ENCODE data around the gene ZNF436. TPM values are rescaled to one million over a fixed set of nuclear protein-coding genes. Genes with fewer than 3 reads are reported as not detected.

Gene ZNF436
- 4.9 and 5.7 TPM in 2 replicates for total RNA-seq

- intact Hi-C loops (cut with micrococcal nuclease) = loop anchor here (2.0 to 10.0 kb wide), 5 partner anchors 33 to 615 kb away; partner anchors contain the start of genes ASAP3, E2F2 and SRSF10
Measured at GRCh38 chr1:23369335-23370013, at the start of gene ZNF436. TSS of gene ZNF436 (minus strand) at chr1:23369836. CDS start at chr1:23368005, 1,831 bp downstream.

DNA sequence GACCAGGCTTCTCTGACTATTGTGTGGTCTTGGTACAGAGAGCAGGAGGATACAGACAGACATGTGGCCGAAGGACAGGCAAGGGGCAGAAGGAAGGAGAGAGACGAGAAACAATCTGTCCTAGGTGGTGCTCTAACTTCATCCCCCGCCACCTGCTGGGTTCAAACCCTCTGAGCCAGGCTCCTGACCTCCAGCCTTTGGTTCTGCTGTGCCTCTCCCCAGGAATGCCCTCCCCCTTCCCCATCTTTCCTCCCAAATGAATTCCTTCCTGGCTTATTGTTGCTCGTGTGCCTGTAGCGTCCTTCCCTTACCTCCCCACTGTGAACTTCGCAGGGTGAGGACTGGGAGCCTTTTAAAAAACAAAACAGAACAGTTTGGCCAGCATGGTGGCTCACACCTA is 49.5 kb upstream of the ZNF436 start:
- intact Hi-C loops (cut with micrococcal nuclease) = no loop called here

DNA sequence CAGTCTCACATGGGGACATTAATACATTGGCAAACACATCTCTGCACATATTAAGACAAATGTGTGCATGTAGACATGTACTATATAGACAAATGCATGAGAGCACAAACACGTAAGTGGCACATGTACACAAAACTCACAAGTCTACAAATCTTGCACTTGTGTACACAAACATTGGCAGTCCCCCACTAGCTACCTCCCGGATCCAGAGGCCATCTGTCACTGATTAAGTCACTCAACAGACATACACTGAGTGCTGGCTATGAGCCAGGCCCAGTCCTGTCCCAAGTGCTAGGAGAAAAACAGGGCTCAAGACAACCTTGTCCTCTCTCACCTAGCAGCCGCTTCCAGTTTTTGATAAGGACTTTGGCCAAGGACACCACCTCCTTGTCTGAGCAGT is 47.9 kb upstream of the ZNF436 start:
- intact Hi-C loops (cut with micrococcal nuclease) = no loop called here

DNA sequence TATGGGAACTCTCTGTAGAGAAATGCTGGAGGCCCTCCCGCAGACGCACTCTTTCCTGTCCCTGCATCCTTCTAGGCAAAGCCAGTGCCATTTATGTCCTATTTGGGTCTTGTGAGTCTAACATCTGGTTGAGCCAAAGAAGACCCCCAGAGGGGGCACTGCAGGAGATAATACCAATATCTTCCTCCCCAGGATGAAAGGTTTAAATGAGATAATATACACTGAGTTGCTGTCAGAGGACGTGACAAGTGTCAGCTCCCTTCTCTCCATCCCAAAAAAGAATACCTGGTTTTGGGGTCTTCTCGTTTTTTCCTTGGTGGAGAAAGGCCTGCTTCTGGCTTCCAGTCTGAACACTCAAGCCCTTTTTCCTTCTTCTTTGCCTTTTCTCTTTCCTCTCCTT is 47.3 kb upstream of the ZNF436 start:
- intact Hi-C loops (cut with micrococcal nuclease) = no loop called here

DNA sequence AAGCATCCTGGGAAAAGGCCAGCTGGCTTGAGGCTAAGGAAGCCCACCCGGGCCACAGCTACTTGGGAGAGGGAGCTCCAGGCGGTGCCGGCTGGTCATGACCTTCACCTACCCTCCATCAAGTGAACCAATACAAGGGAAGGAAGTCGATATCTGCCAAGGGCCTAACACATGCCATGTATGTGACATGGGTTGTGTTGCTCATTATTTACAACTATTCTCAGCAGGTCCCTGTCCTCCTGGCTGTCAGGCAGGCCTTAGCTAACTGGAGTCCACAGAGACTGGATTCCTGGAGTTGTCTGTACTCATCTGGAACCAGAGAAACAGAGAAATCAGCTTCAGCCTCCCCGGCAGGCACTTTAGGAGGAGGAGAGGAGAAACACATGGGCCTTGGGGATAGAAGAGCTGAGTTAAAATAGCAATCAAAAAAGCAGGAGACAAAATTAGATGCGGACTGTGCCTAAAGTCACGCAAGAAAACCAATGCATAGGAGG is 39.2 kb upstream of the ZNF436 start:
- intact Hi-C loops (cut with micrococcal nuclease) = no loop called here

DNA sequence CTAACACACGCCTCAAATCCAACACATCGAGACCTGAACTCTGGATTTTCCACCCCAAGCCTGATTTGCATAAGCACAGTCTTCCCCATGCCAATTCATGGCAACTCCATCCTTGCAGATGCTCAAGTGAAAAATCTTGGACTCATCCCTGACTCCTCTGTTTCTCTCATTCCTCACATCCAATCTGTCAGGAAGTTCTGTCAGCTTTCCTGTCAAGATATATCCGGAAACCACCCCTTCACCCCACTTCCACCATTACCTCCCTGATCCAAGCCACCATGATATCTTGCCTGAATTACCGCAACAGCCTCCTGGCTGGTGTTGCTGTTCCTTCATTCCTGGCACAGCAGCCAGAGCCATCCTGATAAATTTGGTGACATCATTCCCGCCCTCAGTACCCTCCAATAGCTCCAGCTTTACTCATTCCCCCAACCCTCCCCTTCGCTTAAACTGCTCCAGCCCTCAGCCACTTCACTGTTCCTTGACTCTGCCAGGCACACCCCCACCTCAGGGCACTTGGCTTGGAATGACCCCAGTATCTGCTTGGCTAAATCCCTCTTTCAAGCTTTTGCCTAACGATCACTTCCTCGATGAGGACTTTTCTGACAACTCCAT is 37.5 kb upstream of the ZNF436 start:
- intact Hi-C loops (cut with micrococcal nuclease) = no loop called here

GRCh38 chr1:23405946-23406345 is 36.3 kb upstream of the ZNF436 start:
- intact Hi-C loops (cut with micrococcal nuclease) = no loop called here

- intact Hi-C loops (cut with micrococcal nuclease) = loop anchor here (5.0 kb wide), 1 partner anchor 37 kb away; the partner anchor contains the start of gene ZNF436
Measured at GRCh38 chr1:23403735-23404486, 34.3 kb upstream of the ZNF436 start.

DNA sequence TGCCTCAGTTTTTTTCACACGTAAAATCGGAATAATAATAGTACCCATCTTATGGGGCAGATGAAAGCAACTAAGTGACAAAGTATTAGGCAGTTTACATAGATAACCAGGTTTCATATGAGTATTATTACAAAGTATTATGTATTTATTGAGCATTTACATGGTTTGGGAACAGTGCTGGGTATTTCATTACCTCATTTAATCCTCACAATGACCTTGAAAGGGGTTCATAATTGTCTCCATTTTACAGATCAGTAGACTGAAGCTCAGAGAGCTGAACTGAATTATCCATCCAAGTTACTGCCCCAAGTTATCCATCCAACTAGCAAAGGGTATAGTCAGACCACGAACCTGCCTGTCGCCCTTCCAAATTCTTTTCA is 33.7 kb upstream of the ZNF436 start:
- intact Hi-C loops (cut with micrococcal nuclease) = loop anchor here (5.0 kb wide), 1 partner anchor 36 kb away; the partner anchor contains the start of gene ZNF436

DNA sequence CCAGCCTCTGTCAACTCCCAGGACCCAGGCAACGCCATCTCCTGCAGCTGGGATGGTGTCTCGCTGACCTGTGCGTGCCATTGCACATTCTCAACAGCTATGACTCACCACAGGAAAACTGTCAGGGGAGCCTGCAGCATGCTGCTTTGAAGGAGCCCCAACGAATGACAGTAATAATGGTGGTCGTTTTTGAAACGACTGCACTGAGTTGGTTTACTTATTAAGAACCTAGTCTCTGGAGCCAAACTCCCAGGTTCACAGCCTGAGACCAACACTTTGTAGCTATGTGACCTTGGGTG is 33.4 kb upstream of the ZNF436 start:
- intact Hi-C loops (cut with micrococcal nuclease) = loop anchor here (5.0 kb wide), 1 partner anchor 36 kb away; the partner anchor contains the start of gene ZNF436

DNA sequence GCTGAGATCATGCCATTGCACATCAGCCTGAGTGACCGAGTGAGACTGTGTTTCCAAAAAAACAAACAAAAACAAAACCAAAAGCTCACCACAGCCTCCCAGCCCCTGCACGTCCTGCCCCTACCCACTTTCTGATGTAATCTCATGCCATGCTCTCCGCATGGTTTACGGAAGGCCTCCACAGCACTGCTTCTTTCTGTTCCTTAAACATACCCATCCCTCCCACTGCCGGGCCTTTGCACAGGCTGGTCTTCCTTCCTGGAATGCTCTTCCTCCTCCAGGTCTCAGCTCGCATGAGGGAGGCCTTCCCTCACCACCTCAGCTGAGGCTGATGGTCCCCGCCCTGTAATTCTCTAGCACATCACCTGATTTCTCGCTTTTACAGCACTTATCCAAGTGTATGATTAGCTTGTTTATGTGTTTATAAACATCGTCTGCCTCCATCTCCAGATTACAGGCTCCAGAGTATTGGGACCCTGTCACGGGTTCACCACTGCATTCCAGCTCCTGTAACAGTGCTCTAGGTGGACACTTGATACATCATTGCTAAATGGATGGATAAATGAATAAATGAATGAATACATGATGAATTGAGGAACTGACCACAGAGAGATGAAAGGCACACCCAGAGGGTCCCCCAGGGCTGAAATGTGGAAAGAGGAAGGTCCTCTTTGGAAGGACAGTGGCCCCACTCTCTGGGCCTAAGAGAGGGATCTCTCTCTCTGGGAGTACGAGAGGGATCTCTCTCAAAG is 32.8 kb upstream of the ZNF436 start:
- intact Hi-C loops (cut with micrococcal nuclease) = loop anchor here (5.0 kb wide), 1 partner anchor 35 kb away; the partner anchor contains the start of gene ZNF436

DNA sequence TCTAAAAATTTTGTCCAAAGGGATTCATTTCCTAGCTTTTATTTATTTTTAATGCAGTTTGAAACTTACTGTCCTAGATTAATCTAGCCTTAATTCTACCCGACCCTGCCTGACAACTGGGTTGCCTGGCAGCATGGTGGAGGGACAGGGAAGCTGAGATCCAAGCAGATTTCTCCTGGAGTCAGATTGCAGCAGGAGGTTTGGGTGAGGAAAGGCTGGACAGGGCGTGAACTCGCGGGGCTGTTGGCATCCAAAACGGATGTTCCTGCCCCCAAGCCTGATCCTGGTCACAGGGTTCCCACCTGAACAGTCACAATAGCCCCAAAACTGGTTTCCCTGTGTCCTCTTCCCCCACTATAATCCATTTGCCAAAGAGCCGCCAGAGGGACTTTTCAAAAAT is 31.7 kb upstream of the ZNF436 start:
- intact Hi-C loops (cut with micrococcal nuclease) = loop anchor here (5.0 kb wide), 1 partner anchor 34 kb away; the partner anchor contains the start of gene ZNF436

GRCh38 chr1:23400324-23401114 is 30.9 kb upstream of the ZNF436 start:
- intact Hi-C loops (cut with micrococcal nuclease) = loop anchor here (5.0 kb wide), 1 partner anchor 33 kb away; the partner anchor contains the start of gene ZNF436

DNA sequence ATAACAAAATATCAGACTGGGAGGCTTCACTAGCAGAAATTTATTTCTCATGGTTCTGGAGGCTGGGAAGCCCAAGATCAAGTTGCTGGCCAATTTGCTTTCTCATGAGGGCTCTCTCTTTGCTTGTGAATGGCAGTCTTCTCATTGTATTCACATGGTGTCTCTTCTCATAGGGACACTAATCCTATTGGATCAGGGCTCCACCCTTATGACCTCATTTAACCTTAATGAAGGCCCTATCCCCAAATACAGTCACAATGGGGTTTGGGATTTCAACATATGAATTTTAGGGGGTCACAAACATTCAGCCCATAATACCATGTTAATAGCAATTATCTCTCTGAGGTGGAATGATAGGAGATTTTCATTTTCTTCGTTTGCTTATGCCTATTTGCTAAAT is 29.6 kb upstream of the ZNF436 start:
- intact Hi-C loops (cut with micrococcal nuclease) = no loop called here

GRCh38 chr1:23397908-23398307 is 28.3 kb upstream of the ZNF436 start:
- intact Hi-C loops (cut with micrococcal nuclease) = no loop called here

GRCh38 chr1:23396380-23396779 is 26.7 kb upstream of the ZNF436 start:
- intact Hi-C loops (cut with micrococcal nuclease) = no loop called here

DNA sequence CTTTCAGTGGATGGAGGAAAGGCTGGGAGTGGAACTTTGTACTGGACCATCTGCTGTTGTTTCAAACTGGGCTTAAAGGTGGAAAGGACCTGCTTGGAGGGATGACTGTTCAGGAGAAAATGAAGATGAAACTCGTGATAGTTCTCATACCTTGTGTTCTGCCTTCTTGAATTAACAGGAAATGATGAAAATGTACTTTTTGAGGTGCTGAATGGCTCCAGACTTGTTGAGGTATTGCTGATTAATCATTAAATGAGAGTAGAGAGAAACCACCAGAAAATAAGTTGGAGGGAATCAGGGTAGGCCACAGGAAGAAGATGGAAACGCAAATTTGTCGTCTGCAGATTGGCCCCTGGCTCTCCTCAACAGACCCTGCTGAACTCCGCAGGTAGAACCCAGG is 26.2 kb upstream of the ZNF436 start:
- intact Hi-C loops (cut with micrococcal nuclease) = no loop called here

GRCh38 chr1:23395154-23395724 is 25.6 kb upstream of the ZNF436 start:
- intact Hi-C loops (cut with micrococcal nuclease) = no loop called here

GRCh38 chr1:23394684-23395083 is 25.0 kb upstream of the ZNF436 start:
- intact Hi-C loops (cut with micrococcal nuclease) = no loop called here

GRCh38 chr1:23394181-23394580 is 24.5 kb upstream of the ZNF436 start:
- intact Hi-C loops (cut with micrococcal nuclease) = no loop called here
